HCT116 (cell line): ENCODE measurements around the gene SLC7A1. TPM values are rescaled to one million over a fixed set of nuclear protein-coding genes. Genes with fewer than 3 reads are reported as not detected.

Source experiments
- ATAC-seq: fragments of 200-7000 bp; cut with Tn5 transposase; 2 replicates; pipeline ENCODE4 v1.9.1; 2020; ENCODE audit warnings: mild to moderate bottlenecking, moderate library complexity
- BruUV-seq: library from RNA; stranded (reverse); fragments of 400-500 nt; replicated peaks from 2 replicates; lab custom pipeline; 2021; lab: Mats Ljungman, UMichigan
- CTCF ChIA-PET: fragments of 300-600 bp; sonication (Branson Sonifier 250); formaldehyde crosslinking; loops from one replicate; lab custom pipeline; 2021; ENCODE audit warnings: antibody characterized with exemption; lab: Charles Lee
- POLR2A ChIA-PET: fragments of 300-600, 350-600 bp; sonication (Branson Sonifier 250); formaldehyde crosslinking; loops from one replicate; lab custom pipeline; 2021; ENCODE audit warnings: antibody characterized with exemption; lab: Charles Lee
- RAD21 ChIA-PET, 2 experiments: fragments of 300-600 bp; sonication (Branson Sonifier 250); formaldehyde crosslinking; loops; one replicate each; lab custom pipeline; 2023; ENCODE audit warnings: low total read pairs in 2 of 2; ENCODE audit not compliant: uncharacterized antibody in 2 of 2, unreplicated experiment in 2 of 2, low non-redundant PET in 1 of 2; lab: Charles Lee
- DNase-seq: peaks from one replicate; pipeline ENCODE4 v3.0.0-alpha.2; 2010; ENCODE audit warnings: low read depth, low spot score
- H2AFZ ChIP-seq: fragments of 200-600 bp; shearing (Covaris generic), sonication (generic); 2 replicates; pipeline ENCODE4 v1.6.1; 2017; ENCODE audit warnings: low read depth, mixed run types, mixed read lengths, antibody characterized with exemption, low read length; ENCODE audit not compliant: poor library complexity, severe bottlenecking
- H3K27ac ChIP-seq: 2 replicates; pipeline ENCODE4 v1.5.1; 2012; ENCODE audit warnings: low read depth, low read length
- H3K27me3 ChIP-seq: fragments of 200-600 bp; sonication (generic); 2 replicates; pipeline ENCODE4 v1.6.1; 2016; ENCODE audit warnings: mixed run types, low read length, mixed read lengths; ENCODE audit not compliant: insufficient read depth
- H3K36me3 ChIP-seq, 2 experiments: fragments of 200-500 bp in 1 of 2; fragments of 200-600 bp in 1 of 2; sonication (Bioruptor generic) in 1 of 2; sonication (generic) in 1 of 2; 2 replicates each; pipeline versions ENCODE4 v1.5.1 to v1.6.1; 2014 to 2016; ENCODE audit warnings: low read length in 2 of 2, inconsistent platforms in 1 of 2, mixed read lengths in 1 of 2, mixed run types in 1 of 2; ENCODE audit not compliant: insufficient read depth in 2 of 2, control insufficient read depth in 1 of 2
- H3K4me1 ChIP-seq, 2 experiments: fragments of 200-600 bp in 1 of 2; sonication (generic) in 1 of 2; 2 replicates each; pipeline versions ENCODE4 v1.5.1 to v1.6.1; 2012 to 2017; ENCODE audit warnings: low read length in 2 of 2, inconsistent platforms in 1 of 2, mild to moderate bottlenecking in 1 of 2, mixed read lengths in 1 of 2, mixed run types in 1 of 2, moderate library complexity in 1 of 2; ENCODE audit not compliant: insufficient read depth in 2 of 2, control insufficient read depth in 1 of 2
- H3K4me2 ChIP-seq: fragments of 200-600 bp; sonication (generic); 2 replicates; pipeline ENCODE4 v1.6.1; 2017; ENCODE audit warnings: mixed run types, low read length, mixed read lengths
- H3K4me3 ChIP-seq, 2 experiments: fragments of 200-600 bp in 1 of 2; sonication (generic) in 1 of 2; replicated peaks in 1 of 2; 2 replicates each; pipeline ENCODE4 v1.5.1; 2011 to 2016; ENCODE audit warnings: low read length in 2 of 2, control low read depth in 1 of 2, low read depth in 1 of 2, mild to moderate bottlenecking in 1 of 2, mixed read lengths in 1 of 2, mixed run types in 1 of 2
- H3K79me2 ChIP-seq: fragments of 200-600 bp; sonication (generic); 2 replicates; pipeline ENCODE4 v1.6.1; 2017; ENCODE audit warnings: mild to moderate bottlenecking, mixed run types, low read length, moderate library complexity, mixed read lengths; ENCODE audit not compliant: insufficient read depth
- H3K9ac ChIP-seq: fragments of 200-600 bp; sonication (generic); 2 replicates; pipeline ENCODE4 v1.6.1; 2016; ENCODE audit warnings: low read length, mixed read lengths
- H3K9me2 ChIP-seq: fragments of 200-600 bp; sonication (generic), shearing (Covaris generic); 2 replicates; pipeline ENCODE4 v1.6.1; 2017; ENCODE audit warnings: mixed run types, mild to moderate bottlenecking, moderate library complexity; ENCODE audit not compliant: insufficient read depth
- H3K9me3 ChIP-seq, 2 experiments: fragments of 200-500 bp in 1 of 2; fragments of 200-600 bp in 1 of 2; sonication (Bioruptor generic) in 1 of 2; sonication (generic) in 1 of 2; 2 replicates each; pipeline ENCODE4 v1.6.1; 2014 to 2017; ENCODE audit warnings: low read length in 2 of 2, mixed read lengths in 2 of 2, inconsistent platforms in 1 of 2, low read depth in 1 of 2, mild to moderate bottlenecking in 1 of 2, mixed run types in 1 of 2, moderate library complexity in 1 of 2; ENCODE audit not compliant: control insufficient read depth in 1 of 2, insufficient read depth in 1 of 2
- H4K20me1 ChIP-seq: fragments of 200-600 bp; sonication (generic), shearing (Covaris generic); 2 replicates; pipeline ENCODE4 v1.6.1; 2017; ENCODE audit warnings: mixed run types, mild to moderate bottlenecking, moderate library complexity; ENCODE audit not compliant: insufficient read depth
- CBX3 ChIP-seq: IDR thresholded peaks from 2 replicates; pipeline ENCODE4 v1.6.1; 2012; ENCODE audit warnings: low read depth
- FOSL1 ChIP-seq: IDR thresholded peaks from 2 replicates; pipeline ENCODE4 v1.6.1; 2012; ENCODE audit warnings: low read depth
- POLR2A ChIP-seq: IDR thresholded peaks from 2 replicates; pipeline ENCODE4 v1.7.0; 2011; ENCODE audit warnings: borderline replicate concordance; ENCODE audit not compliant: insufficient read depth, insufficient read length; ENCODE audit errors: extremely low read depth
- YY1 ChIP-seq: IDR thresholded peaks from 2 replicates; pipeline ENCODE4 v1.6.1; 2011; ENCODE audit warnings: low read length, low read depth, moderate library complexity, mild to moderate bottlenecking; ENCODE audit not compliant: insufficient replicate concordance; ENCODE audit errors: extremely low read depth
- ZFX ChIP-seq: fragments of 450-650 bp; IDR thresholded peaks from 2 replicates; pipeline ENCODE4 v1.6.1; 2017
- intact Hi-C: fragments of 100-400 bp; cut with micrococcal nuclease; formaldehyde crosslinking; loops from 2 replicates; pipeline ENCODE4 v1.10.0; 2022
- total RNA-seq: library from RNA; stranded (reverse); gene quantifications from one replicate; pipeline ENCODE4 v1.2.1, GENCODE V29; 2021; ENCODE audit not compliant: unreplicated experiment
- TF ChIP-seq, protein P1 (sequence below): IDR thresholded peaks from 2 replicates; pipeline ENCODE4 v1.6.1; 2012
- TF ChIP-seq, protein P2 (sequence below), 3 experiments: fragments of 200-600 bp in 1 of 3; sonication (generic) in 1 of 3; IDR thresholded peaks in 2 of 3; conservative IDR thresholded peaks in 1 of 3; 2 replicates each; pipeline ENCODE4 v1.5.1; 2012 to 2017; ENCODE audit warnings: low read depth in 2 of 3, low read length in 2 of 3, antibody characterized with exemption in 1 of 3, borderline replicate concordance in 1 of 3, control low read depth in 1 of 3, mild to moderate bottlenecking in 1 of 3, mixed read lengths in 1 of 3, mixed run types in 1 of 3, moderate library complexity in 1 of 3; ENCODE audit not compliant: insufficient read depth in 1 of 3
- TF ChIP-seq, protein P3 (sequence below): IDR thresholded peaks from 2 replicates; pipeline ENCODE4 v1.6.1; 2012; ENCODE audit warnings: low read depth

SLC7A1 gene
- total RNA-seq, 1 experiment from 2014 or later: 124 TPM

- intact Hi-C loops: no loop called here
- no TSS peak for BruUV-seq
- Histone ChIP-seq H3K27ac (no peak overlapping the region), H3K36me3 (peaks cover 22 to 35% of the 10 kb centered on the region in 2 experiments), H3K9me2 (no peaks in the 10 kb centered on the region), H4K20me1 (no peaks in the 10 kb centered on the region), H3K4me1 (no peaks in the 10 kb centered on the region), H3K27me3 (no peaks in the 10 kb centered on the region), H3K4me2 (no peak overlapping the region), H2AFZ (no peak overlapping the region), H3K9ac (no peak overlapping the region), H3K9me3 (no peaks in the 10 kb centered on the region), H3K4me3 (no peak overlapping the region), H3K79me2 (peaks cover 42% of the 10 kb centered on the region; the same call in 1 of the 2 replicates)
- RAD21 ChIA-PET: no interaction called here
- DNase-seq: no peak
- CTCF ChIA-PET: no interaction called here
- POLR2A ChIA-PET: no interaction called here
- ATAC-seq: no peak
- no peak for TF ChIP-seq ZFX
These were observed 61.4 kb downstream of the SLC7A1 start for GRCh38 chr13:29534083-29534482.

GRCh38 chr13:29532821-29533220 lies 62.7 kb downstream of the SLC7A1 start:
- peaks cover 33% of the 10 kb centered on the region; the same call in 1 of the 2 replicates for H3K79me2 ChIP-seq

More at GRCh38 chr13:29532821-29533220, 62.7 kb downstream of the SLC7A1 start:
- Histone ChIP-seq H4K20me1 (no peaks in the 10 kb centered on the region), H3K4me1 (no peaks in the 10 kb centered on the region), H3K9me3 (no peaks in the 10 kb centered on the region), H2AFZ (no peak overlapping the region), H3K4me3 (no peak overlapping the region), H3K9me2 (no peaks in the 10 kb centered on the region), H3K27me3 (no peaks in the 10 kb centered on the region), H3K27ac (no peak overlapping the region), H3K9ac (no peak overlapping the region), H3K4me2 (no peak overlapping the region), H3K36me3 (peaks cover 22 to 38% of the 10 kb centered on the region in 2 experiments)
- TF ChIP-seq YY1 (no peak), FOSL1 (no peak), POLR2A (no peak), CBX3 (no peak)
- TF ChIP-seq, protein P1, sequence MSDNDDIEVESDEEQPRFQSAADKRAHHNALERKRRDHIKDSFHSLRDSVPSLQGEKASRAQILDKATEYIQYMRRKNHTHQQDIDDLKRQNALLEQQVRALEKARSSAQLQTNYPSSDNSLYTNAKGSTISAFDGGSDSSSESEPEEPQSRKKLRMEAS: no peak
- TF ChIP-seq, protein P2, sequence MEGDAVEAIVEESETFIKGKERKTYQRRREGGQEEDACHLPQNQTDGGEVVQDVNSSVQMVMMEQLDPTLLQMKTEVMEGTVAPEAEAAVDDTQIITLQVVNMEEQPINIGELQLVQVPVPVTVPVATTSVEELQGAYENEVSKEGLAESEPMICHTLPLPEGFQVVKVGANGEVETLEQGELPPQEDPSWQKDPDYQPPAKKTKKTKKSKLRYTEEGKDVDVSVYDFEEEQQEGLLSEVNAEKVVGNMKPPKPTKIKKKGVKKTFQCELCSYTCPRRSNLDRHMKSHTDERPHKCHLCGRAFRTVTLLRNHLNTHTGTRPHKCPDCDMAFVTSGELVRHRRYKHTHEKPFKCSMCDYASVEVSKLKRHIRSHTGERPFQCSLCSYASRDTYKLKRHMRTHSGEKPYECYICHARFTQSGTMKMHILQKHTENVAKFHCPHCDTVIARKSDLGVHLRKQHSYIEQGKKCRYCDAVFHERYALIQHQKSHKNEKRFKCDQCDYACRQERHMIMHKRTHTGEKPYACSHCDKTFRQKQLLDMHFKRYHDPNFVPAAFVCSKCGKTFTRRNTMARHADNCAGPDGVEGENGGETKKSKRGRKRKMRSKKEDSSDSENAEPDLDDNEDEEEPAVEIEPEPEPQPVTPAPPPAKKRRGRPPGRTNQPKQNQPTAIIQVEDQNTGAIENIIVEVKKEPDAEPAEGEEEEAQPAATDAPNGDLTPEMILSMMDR (IDR thresholded peaks at IDR 0.05 in 2 of 3, conservative IDR thresholded peaks at IDR 0.05 in 1 of 3; ENCODE audit: borderline replicate concordance in 1 of 3, insufficient read depth in 1 of 3, low read depth in 2 of 3, low read length in 2 of 3): no peak
- TF ChIP-seq, protein P3, sequence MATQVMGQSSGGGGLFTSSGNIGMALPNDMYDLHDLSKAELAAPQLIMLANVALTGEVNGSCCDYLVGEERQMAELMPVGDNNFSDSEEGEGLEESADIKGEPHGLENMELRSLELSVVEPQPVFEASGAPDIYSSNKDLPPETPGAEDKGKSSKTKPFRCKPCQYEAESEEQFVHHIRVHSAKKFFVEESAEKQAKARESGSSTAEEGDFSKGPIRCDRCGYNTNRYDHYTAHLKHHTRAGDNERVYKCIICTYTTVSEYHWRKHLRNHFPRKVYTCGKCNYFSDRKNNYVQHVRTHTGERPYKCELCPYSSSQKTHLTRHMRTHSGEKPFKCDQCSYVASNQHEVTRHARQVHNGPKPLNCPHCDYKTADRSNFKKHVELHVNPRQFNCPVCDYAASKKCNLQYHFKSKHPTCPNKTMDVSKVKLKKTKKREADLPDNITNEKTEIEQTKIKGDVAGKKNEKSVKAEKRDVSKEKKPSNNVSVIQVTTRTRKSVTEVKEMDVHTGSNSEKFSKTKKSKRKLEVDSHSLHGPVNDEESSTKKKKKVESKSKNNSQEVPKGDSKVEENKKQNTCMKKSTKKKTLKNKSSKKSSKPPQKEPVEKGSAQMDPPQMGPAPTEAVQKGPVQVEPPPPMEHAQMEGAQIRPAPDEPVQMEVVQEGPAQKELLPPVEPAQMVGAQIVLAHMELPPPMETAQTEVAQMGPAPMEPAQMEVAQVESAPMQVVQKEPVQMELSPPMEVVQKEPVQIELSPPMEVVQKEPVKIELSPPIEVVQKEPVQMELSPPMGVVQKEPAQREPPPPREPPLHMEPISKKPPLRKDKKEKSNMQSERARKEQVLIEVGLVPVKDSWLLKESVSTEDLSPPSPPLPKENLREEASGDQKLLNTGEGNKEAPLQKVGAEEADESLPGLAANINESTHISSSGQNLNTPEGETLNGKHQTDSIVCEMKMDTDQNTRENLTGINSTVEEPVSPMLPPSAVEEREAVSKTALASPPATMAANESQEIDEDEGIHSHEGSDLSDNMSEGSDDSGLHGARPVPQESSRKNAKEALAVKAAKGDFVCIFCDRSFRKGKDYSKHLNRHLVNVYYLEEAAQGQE: no peak
- RAD21 ChIA-PET: no interaction called here
- ATAC-seq (no peak), DNase-seq (no peak)
- POLR2A ChIA-PET: no interaction called here
- BruUV-seq: no TSS peak
- intact Hi-C loops: no loop called here
- CTCF ChIA-PET: no interaction called here
